GM12873 (cell line): ENCODE data around the gene TUBB.

Experiments
- TF ChIP-seq, protein P1 (sequence below): IDR thresholded peaks from 2 replicates; pipeline ENCODE4 v1.5.1; 2012; ENCODE audit warnings: low read depth, mild to moderate bottlenecking, moderate library complexity, low read length, control low read depth; ENCODE audit not compliant: insufficient read depth; ENCODE audit errors: missing control alignments

TUBB gene

GRCh38 chr6:30707281-30707850 lies 12.8 kb upstream of the TUBB start:
- TF ChIP-seq, protein P1, sequence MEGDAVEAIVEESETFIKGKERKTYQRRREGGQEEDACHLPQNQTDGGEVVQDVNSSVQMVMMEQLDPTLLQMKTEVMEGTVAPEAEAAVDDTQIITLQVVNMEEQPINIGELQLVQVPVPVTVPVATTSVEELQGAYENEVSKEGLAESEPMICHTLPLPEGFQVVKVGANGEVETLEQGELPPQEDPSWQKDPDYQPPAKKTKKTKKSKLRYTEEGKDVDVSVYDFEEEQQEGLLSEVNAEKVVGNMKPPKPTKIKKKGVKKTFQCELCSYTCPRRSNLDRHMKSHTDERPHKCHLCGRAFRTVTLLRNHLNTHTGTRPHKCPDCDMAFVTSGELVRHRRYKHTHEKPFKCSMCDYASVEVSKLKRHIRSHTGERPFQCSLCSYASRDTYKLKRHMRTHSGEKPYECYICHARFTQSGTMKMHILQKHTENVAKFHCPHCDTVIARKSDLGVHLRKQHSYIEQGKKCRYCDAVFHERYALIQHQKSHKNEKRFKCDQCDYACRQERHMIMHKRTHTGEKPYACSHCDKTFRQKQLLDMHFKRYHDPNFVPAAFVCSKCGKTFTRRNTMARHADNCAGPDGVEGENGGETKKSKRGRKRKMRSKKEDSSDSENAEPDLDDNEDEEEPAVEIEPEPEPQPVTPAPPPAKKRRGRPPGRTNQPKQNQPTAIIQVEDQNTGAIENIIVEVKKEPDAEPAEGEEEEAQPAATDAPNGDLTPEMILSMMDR = no peak

DNA sequence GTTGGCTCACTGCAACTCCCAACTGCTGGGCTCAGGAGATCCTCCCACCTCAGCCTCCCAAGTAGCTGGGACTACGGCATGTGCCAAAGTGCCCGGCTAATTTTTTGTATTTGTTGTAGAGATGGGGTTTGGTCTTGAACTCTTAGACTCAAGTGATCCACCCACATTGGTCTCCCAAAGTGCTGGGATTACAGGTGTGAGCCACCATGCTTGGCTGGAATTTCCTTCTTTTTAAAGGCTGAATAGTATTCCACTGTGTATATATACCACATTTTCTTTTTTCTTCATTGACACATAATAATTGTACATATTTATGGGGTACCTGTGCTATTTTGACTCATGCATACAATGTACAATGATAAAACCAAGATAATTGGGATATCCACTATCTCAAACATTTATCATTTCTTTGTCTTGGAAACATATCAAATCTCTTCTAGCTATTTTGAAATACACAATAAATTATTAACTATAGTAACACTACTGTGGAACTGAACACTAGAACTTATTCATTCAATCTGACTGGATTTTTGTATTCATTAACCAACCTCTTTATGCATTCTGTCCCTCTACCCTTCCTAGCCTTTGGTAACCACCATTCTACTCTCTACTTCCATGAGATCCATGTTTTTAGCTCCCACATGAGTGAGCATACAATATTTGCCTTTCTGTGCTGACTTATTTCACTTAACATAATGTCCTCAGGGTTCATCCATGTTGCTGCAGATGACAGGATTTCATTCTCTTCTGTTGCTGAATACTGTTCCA lies 10.9 kb upstream of the TUBB start:
- TF ChIP-seq, protein P1 = no peak

DNA sequence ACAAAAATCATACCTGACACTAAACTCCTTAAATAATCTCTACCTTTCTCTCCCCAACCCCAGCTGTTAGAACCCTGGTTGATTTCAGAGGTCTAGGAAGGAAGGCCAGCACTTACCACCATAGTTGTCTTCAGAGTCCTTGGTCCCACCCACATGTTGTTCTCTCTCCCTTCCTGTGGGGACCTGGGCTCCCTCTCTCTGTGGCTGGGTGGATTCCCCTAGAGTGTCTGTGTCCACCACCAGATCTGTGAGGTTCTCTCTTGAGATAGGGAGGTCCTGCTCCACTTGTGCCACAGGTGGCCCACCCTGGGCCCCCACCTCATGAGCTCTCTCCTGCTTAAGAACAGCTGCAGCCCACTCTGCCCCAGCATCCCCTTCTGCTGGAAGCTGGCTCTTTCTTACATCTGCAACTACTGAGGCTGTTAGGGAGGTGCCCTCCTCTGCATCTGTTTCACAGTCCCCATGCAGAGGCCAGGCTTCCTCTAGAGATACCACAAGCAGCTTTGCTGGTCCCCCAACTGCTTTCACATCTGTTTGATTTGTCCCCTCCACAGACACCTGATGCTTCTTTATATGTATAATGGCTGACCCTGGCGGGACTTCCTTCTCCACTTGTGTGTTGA lies 8.3 kb upstream of the TUBB start:
- TF ChIP-seq, protein P1 = no peak

DNA sequence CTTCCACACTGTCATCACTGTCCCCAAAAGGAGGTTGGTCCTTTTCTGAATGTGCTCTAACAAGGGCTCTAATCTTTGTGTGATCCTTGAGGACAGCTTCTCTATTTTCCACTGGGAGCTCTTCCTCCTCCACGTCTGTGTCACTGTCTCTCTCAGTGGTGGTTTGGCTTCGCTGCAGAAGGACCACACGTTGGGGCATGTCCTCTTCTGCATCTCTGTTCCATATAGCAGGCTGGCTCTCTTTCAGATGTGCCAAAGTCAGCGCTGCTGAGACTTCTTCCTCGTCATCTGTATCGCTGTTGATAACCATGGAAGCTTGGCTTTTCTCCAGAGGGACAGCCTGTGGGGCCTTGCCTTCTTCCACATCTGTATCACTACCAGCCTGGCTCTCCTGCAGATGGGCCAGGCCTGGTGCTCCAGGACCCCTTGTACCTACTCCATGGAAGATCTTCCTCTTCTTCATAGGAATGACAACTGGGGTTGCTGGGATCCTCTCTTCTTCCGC lies 7.7 kb upstream of the TUBB start:
- TF ChIP-seq, protein P1 = no peak

GRCh38 chr6:30714263-30714662 lies 5.9 kb upstream of the TUBB start:
- TF ChIP-seq, protein P1 = no peak

DNA sequence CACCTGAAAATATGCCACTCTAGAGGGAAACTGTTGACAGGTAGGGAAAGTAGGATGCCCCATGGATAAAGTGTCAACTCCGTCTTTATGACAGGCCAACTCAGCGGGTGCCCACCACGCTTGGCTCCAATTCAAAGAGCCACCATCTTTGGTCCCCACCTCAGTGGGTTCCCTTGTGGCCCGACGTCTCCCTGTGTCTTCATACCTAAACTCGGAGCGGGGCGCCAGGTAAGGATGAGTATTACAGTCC lies 3.3 kb upstream of the TUBB start:
- TF ChIP-seq, protein P1 = no peak

DNA sequence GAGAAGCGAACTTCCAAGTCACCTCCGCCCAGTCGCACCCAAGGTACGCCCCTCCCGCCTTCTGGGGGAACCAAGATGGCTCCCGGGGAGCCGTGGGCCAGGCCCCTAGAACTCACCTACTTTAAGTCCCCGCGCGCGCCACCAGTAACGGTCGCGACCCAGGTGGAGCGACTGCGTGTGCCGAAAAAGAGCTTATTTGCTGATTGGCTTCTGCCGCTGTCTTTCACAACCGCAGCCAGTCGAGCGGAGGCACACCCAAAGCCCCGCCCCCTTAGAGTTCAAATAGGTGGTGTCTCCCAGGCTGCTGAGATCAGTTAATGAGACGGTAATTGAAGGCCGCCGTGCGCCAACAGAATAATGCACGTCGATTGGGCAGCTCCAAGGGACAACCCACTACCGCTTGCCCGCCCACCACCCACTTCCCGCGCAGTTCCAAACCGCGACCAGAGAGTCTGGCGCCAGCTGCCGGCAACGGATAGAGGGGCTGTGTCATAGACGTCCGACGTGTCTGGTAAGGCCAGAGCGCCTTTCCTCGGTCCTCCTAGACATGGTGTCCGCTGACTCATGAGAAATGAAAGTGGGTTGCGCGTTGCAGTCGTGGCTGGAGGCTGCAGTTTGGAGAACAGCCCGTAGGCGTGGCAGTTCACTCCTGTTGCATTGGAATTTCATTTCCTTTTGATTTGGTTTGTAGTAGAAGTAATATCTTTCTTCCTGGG lies 2.9 kb upstream of the TUBB start, which contains the start of gene MDC1:
Gene MDC1 (minus strand): TSS at position 153 of the 716 bp plus-strand sequence. CDS start 2,106 bp downstream, outside the sequence.
- TF ChIP-seq, protein P1 = peak; percentile 34
